ENCODE results near the gene CST9L. TPM values are rescaled to one million over a fixed set of nuclear protein-coding genes. Genes with fewer than 3 reads are reported as not detected.
"Not testable (repeated sequence)": the region's sequence is repeated elsewhere in the genome, so short reads cannot be mapped to it uniquely, and the experiment has no call there.

CST9L gene
- total RNA-seq, 1 donor from 2014 or later = not detected

- intact Hi-C loops (cut with micrococcal nuclease) = no loop called here
- TF ChIP-seq CTCF (IDR thresholded peaks at IDR 0.05; ENCODE audit: borderline replicate concordance) = no peak
- no peak overlapping the region for H3K4me3 ChIP-seq
- H3K4me1 ChIP-seq = no peaks in the 10 kb centered on the region
- no peak overlapping the region for H3K27ac ChIP-seq (replicated peaks)
- no peaks in the 10 kb centered on the region for H3K36me3 ChIP-seq
- no peak for DNase-seq
- H3K9me3 ChIP-seq (replicated peaks) = no peaks in the 10 kb centered on the region
- H3K27me3 ChIP-seq (ENCODE audit: low read depth) = peaks cover 66% of the 10 kb centered on the region
Measured at GRCh38 chr20:23585808-23586734, 17.8 kb upstream of the CST9L start.

- Histone ChIP-seq H3K36me3 (no peaks in the 10 kb centered on the region), H3K27me3 (ENCODE audit: low read depth) (peaks cover 71% of the 10 kb centered on the region), H3K4me1 (no peaks in the 10 kb centered on the region), H3K4me3 (no peak overlapping the region), H3K9me3 (replicated peaks) (no peaks in the 10 kb centered on the region), H3K27ac (replicated peaks) (no peak overlapping the region)
- DNase-seq = no peak
- no peak for TF ChIP-seq CTCF (IDR thresholded peaks at IDR 0.05; ENCODE audit: borderline replicate concordance)
- intact Hi-C loops (cut with micrococcal nuclease) = no loop called here
Measured at GRCh38 chr20:23585449-23585807, 17.1 kb upstream of the CST9L start.

DNA sequence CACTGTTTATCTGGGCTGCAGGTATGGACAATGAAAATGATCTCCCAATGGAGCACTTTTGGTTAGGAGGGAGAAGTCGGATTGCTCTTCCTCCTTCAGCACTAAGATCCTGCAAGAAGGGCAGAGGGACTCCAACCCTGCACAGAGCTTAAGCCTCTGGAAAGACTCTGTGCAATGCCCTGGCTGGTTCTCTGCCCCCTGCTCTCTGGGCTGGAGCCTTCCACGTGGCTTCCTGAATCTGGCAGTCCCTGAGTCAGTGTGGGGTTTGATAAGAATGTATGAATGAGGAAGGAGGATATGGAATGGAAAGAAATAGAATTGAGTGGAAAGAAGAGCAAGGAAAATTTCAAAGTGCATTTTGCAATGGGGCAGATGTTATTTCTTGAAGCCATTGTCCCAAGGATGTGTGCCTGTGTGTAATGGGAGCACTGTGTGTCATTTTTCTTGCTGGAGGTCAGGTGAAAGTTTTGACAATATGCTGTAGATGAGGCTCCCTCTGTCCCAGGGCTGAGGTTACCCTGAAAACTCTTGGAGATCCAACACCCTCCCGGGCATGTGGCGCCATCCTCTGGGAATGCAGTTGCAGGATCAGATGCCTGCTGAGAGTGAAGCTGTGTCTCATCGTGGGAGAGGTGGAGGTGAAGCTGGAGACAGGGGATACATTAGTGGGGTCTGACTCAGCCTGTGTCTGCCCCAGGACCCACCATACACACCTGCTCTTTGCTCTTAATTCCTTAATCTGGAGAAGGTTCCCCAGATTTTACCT is 16.3 kb upstream of the CST9L start:
- Histone ChIP-seq H3K4me3 (no peak overlapping the region), H3K9me3 (replicated peaks) (peaks cover 4% of the 10 kb centered on the region), H3K27ac (replicated peaks) (no peak overlapping the region), H3K4me1 (no peaks in the 10 kb centered on the region), H3K36me3 (no peaks in the 10 kb centered on the region), H3K27me3 (ENCODE audit: low read depth) (peaks cover 78% of the 10 kb centered on the region)
- TF ChIP-seq CTCF (IDR thresholded peaks at IDR 0.05; ENCODE audit: borderline replicate concordance) = no peak
- no peak for DNase-seq
- intact Hi-C loops (cut with micrococcal nuclease) = no loop called here

DNA sequence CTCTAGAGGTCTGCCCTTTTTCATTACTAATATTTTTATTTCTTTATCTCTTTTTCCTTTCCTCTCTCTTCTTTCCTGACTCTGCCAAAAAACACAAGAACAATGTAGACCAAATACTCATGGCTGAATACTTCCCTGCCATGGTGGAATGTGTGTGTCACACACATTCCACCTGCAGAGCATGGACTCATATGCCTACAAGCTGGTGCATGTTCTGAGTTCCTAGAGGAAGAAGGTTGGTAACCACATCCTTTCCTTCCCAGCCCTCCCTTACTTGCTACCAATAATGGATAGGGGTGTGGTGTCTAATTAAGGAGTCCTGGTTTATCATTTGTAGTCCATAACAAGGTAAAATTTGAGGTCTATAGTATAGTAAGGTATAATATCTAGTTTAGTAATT is 15.2 kb upstream of the CST9L start:
- H3K4me3 ChIP-seq = no peak overlapping the region
- peaks cover 8% of the 10 kb centered on the region for H3K9me3 ChIP-seq (replicated peaks)
- no peaks in the 10 kb centered on the region for H3K4me1 ChIP-seq
- intact Hi-C loops (cut with micrococcal nuclease) = no loop called here
- H3K27ac ChIP-seq (replicated peaks) = no peak overlapping the region
- no peaks in the 10 kb centered on the region for H3K36me3 ChIP-seq
- no peak for TF ChIP-seq CTCF (IDR thresholded peaks at IDR 0.05; ENCODE audit: borderline replicate concordance)
- H3K27me3 ChIP-seq (ENCODE audit: low read depth) = peaks cover 77% of the 10 kb centered on the region
- DNase-seq = no peak

- no peak overlapping the region for H3K4me3 ChIP-seq
- no peaks in the 10 kb centered on the region for H3K4me1 ChIP-seq
- H3K27ac ChIP-seq (replicated peaks) = no peak overlapping the region
- H3K9me3 ChIP-seq (replicated peaks) = peaks cover 12% of the 10 kb centered on the region
- DNase-seq = no peak
- no peak for TF ChIP-seq CTCF (IDR thresholded peaks at IDR 0.05; ENCODE audit: borderline replicate concordance)
- peaks cover 73% of the 10 kb centered on the region for H3K27me3 ChIP-seq (ENCODE audit: low read depth)
- intact Hi-C loops (cut with micrococcal nuclease) = no loop called here
- H3K36me3 ChIP-seq = no peaks in the 10 kb centered on the region
Measured at GRCh38 chr20:23582293-23582692, 14.0 kb upstream of the CST9L start.

GRCh38 chr20:23581833-23582232 is 13.5 kb upstream of the CST9L start:
- H3K36me3 ChIP-seq; intact Hi-C loops (cut with micrococcal nuclease); H3K4me3 ChIP-seq; DNase-seq; H3K27ac ChIP-seq (replicated peaks); H3K4me1 ChIP-seq: not testable (repeated sequence)
- Histone ChIP-seq H3K9me3 (replicated peaks) (peaks cover 12% of the 10 kb centered on the region), H3K27me3 (ENCODE audit: low read depth) (peaks cover 70% of the 10 kb centered on the region)

Measured in left ventricle myocardium inferior (tissue), 1 donor.